Measurements from ENCODE around the gene ZKSCAN1.

ZKSCAN1 gene

DNA sequence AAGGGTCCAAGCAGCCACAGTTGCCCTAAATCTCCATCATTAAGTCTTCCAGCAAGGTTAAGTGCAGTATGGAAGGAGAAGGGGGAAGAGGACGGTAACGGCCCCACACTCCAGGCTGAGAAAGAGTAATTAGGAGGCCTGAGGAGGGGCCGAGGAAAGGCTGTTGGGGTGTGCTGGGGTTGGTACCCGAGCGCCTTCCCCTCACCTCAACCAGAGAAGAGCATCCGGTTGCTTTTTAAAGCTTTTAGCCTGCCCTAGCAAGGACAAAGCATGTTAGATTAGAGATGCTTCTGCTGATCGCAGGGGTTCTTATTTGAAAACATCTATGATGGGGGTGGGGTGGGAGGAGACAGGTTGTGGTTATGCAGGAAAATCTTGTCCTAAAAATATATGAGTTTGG, 25.2 kb downstream of the ZKSCAN1 start:
- DNase-seq: no peak

GRCh38 chr7:100044718-100045117, 29.3 kb downstream of the ZKSCAN1 start:
- peak; percentile 24 for DNase-seq

DNA sequence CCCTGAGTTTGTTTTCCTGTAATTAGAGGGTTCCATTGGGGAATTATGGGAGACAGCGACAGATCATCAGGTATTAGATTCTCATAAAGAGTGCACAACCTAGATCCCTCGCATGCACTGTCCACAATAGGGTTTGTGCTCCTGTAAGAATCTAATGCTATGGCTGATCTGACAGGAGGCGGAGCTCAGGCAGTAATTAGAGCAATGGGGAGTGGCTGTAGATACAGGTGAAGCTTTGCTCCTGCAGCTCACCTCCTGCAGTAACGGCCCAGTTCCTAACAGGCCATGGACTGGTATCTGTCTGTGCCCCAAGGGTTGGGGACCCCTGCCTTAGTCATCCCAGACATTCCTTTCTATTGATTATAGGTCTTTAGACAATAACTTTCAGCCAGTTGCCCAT, 33.3 kb downstream of the ZKSCAN1 start:
- DNase-seq: no peak

GRCh38 chr7:100049441-100050291, 34.3 kb downstream of the ZKSCAN1 start, which contains the start of gene ZSCAN21:
ZSCAN21 (plus strand) TSS chr7:100049774; CDS start chr7:100057007, 7,233 bp downstream.
- peak; percentile 86 for DNase-seq

DNA sequence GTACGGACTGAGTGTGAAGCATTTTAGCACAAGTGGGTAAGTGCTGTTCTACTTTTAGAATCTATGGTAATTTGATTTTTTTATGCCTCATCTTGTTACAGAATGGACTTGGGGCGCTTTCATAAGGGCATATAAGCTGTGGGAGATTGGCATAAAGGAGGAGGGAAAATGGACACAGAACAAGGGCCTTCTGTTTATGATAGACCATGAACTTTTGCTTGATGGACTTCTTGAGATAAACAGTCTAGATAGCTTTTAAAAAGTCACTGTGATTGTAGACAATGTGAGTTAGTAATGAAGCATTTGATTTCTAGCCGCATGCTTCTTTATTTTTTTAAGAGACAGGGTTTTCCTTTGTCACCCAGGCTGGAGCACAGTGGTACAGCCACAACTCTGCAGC, 36.2 kb downstream of the ZKSCAN1 start:
- DNase-seq: no peak

DNA sequence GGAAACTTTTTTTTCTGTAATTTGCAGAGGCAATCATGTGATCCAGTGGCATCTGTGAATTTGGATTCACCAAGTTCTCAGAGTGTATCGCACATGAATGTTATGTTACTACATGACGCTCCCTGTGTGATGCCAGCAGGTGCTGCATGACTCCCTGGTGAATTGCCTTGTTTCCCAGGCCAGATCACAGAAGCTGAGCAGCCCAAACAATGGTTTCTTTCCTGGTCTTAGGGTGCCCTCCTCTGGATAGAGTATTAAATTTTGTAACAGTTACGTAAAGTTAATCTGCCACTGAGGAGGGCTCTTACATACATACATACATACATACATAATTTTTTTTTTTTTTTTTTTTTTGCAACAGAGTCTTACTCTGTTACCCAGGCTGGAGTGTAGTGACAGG, 37.8 kb downstream of the ZKSCAN1 start:
- peak; percentile 58 for DNase-seq

- no peak for DNase-seq
Measured at GRCh38 chr7:100057006-100057405, 41.6 kb downstream of the ZKSCAN1 start.

DNA sequence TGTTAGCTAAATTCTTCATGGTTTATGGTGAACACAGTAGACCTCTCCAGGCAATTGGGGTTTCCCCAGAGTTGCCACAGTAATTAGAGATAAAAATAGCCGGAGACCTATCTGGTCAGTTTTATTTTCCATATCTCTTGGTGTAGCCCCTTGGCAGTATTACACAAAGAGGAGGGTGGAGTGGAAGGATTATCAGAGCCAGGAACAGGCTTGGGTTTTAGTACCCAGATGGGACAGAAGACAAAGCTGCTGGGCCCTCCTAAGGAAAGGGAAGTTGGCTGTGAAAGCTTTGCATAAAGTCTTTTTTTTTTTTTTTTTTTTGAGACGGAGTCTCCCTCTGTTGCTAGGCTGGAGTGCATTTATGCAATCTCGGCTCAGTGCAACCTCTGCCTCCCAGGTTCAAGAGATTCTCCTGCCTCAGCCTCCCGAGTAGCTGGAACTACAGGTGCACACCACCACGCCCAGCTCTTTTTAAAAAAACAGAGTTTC, 43.9 kb downstream of the ZKSCAN1 start:
- DNase-seq: no peak

DNA sequence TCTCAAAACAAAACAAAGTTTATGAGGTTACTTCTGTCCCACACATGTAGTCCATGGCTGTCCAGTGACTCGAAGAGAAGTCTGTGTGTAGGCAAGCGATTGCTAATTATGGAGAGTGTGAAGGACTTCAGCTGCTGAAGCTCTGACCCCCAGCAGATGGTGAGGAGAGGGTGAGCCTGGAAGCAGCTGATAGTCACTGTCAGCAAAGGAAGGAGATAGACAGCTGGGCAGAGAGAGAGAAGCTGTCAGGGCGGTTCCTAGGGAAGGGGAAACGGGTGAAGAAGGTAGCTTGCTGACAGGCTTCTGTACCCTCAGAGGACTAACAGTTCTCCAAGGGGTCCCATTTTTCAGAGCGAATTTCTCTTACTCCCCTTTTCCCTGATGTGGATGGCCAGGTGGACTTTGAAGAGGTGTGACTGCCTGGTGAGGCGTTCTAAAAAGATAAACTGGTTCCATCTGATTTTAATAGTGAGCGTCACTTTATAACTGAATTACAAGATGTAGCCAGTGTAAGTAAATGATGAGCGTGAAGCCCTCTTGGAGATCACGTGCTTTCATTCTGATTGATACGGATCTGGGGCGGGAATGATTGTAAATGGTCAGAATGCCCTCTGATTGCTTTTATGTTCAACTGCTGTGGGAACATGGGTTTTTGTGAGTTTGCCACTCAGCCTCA, 46.3 kb downstream of the ZKSCAN1 start:
- DNase-seq: no peak

DNA sequence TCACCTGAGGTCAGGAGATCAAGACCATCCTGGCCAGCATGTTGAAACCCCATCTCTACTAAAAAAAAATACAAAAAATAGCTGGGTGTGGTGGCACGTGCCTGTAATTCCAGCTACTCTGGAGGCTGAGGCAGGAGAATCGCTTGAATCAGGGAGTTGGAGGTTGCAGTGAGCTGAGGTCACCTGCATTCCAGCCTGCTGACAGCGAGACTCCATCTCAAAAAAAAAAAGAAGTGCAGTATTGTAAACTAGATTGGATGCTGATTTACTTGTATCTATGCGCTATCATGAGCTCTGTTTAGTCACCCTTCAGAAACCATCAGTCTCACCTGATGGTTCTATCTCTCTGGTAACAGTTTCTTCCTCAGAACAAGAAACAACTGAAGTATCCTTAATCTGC, 48.0 kb downstream of the ZKSCAN1 start:
- DNase-seq: no peak

- no peak for DNase-seq
Measured at GRCh38 chr7:100064162-100064561, 48.8 kb downstream of the ZKSCAN1 start.

DNA sequence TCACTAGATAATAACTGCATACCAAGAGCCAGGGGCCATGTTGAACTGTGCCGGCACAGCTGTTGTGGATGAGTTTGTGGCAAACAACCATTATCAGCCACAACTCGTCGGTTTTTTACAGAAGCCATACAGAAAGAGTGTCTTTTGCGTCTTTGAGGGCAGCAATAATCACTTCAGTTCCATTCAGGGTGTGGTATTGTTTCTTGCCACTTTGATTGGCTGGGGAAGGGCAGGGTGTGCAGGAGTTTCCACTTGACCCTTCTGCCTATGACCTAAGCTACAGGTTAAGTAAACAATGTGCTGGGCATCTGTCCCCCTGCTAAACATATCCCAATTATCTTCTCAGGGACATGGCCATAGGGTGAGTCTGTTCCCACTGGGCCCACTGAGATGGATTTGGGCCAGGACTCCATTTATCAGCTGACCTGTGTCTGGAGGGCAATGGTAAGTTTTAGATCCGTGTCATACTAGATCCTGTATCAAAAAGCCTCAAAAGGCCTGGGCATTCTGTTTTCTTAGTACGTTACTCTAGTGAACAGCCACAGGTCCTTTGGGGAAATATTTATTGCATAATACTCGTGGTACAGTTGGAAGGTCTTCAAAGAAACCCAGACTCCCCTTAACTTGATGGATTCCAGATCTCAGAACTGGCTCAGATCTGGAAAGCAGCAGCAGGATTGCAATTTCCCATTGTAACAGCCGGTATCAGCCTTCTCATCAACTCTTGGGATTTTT, 50.2 kb downstream of the ZKSCAN1 start:
- no peak for DNase-seq

DNA sequence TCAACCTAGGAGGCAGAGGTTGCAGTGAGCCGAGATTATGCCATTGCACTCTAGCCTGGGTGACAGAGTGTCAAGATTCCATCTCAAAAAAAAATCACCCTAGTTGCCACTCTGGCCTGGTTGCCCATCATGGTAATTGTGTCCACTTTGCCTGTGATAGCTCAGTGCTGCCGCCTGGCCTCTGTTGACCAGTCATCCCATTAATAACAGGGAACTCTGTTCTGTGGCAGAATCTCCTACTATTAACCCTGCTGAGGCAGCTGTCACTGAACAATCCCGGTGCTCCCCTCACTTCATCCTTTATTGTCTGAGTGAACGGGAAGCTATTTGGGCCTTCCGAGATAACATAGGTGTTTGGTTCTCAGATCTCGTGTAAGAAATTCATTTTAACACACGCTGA, 51.6 kb downstream of the ZKSCAN1 start:
- DNase-seq: no peak

- DNase-seq: no peak
Measured at GRCh38 chr7:100069991-100070390, 54.6 kb downstream of the ZKSCAN1 start.

DNA sequence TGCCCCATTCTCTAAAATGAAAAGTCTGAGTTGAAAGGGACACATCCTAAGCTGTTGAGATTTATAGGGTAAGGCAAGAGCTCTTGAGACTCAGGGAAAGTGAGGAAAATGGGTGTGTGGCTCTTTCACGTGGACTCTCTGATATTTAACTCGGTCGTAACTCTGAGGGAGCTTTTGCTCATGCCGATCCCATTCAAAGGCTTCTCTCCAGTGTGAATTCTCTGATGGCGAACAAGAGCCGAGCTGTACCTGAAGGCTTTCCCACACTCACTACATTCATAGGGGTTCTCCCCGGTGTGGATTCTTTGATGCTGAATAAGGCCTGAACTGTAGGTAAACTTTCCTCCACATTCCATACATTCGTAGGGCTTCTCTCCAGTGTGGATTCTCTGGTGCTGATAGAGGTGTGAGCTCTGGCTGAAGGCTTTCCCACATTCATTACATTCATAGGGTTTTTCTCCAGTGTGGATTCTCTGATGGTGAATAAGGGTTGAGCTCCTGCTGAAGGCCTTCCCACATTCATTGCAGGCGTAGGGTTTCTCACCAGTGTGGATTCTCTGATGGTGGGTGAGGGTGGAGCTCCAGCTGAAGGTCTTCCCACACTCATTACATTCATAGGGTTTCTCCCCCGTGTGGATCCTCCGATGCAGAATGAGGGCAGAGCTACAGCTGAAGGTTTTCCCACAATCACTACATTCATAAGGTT, 55.8 kb downstream of the ZKSCAN1 start:
- DNase-seq: no peak

GRCh38 chr7:100072462-100072861, 57.1 kb downstream of the ZKSCAN1 start:
- no peak for DNase-seq

- DNase-seq: no peak
Measured at GRCh38 chr7:100074841-100075240, 59.4 kb downstream of the ZKSCAN1 start.

DNA sequence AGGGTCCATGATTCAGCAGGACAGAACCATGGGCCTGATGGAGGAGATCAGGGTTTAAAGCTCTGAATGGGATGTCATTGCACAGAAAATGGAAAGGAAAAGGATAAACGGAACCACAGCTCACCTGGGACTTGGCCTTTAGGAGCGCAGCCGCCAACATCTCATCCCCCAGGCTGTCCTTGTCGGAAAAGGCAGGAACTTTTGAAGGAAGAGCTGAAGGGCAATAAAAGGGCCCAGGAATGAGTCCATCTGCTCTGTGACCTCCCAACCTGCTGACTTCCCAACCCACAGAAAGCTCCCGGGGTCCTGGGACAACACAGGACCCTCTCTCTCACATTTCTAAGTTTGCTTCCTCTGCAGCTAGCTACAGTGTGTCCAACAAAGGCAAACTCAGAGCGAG, 60.0 kb downstream of the ZKSCAN1 start:
- DNase-seq: no peak

GRCh38 chr7:100077205-100077604, 61.8 kb downstream of the ZKSCAN1 start:
- no peak for DNase-seq

DNA sequence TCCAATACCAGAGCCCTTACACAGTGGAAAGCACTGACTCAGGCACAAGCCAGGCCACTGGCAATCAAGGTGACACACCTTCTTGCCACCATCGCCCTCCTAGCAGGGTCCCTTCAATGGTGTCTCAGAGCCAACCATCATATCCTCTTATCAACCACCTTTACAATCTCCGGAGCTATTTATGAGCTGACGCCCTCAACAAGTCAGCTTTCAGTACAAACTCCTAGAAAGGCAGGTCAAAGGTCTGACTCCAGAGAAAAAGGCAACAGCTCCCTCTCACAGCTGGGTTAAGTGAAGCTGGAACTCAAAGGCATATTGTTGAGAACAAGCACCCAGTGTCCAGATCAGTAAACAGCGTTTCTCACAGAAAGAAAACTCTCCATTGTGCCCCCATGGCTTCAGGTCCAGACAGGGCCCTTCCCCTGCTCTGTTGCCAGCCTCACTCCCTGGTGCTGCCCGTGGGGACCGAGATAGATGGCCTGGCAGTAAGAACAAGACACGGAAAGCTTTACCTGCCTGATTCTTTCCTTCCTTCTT, 63.7 kb downstream of the ZKSCAN1 start:
- no peak for DNase-seq

DNA sequence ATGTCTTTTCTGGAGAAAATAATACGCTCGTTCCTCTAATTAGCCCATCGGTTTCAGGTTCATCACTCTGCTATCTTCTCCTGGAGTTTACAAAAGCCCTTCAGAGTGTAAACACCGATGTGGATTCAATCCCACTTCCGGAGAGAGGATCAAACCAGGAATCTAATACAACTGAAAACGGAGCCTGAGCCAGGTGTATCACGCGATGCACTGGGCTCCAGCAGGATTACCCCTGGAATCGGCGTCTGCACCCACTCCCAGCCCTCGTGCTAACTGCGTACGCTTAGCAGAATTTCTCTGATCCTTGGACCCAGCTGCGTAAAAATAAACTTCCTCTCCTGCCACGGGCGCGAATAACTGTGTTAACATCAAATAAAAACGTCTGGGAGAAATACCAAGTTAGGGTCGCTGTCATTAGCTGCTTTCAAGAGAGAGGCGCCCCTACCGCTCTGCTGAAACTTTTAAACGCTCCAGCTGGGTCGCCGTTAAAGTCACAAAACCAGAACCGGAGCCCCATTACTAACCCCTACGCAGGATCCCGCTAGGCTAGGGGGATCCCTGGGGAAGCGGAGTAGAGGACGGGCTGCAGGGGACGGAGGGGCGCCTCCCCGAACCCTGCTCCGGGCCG, 65.6 kb downstream of the ZKSCAN1 start:
- no peak for DNase-seq

DNA sequence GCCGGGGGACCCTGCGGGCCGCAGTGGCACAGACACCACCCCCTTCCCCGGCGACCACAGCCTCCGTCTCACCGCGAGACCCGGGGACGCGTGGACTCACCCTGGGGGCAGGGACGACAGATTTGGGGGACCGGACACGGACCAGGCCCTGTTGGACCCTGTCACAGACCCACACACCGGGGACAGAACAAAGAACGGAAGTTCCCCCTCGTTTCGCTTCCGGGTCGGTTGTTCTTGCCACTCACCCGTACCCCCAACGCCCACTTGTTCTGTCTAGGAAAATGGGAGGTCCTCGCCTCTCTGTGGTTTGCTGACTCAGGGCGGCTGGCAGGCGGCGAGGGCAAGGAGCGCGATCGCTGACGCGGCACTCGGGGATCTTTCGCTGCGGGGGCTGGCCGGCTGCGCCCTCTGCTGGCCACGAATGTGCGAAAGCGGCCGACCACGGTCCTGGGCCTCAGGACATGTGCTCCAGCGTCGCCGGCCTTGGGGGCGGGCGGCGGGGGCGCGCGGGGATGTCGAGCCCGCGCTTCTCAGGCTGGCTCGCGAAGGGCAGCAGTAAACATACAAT, 66.2 kb downstream of the ZKSCAN1 start, which contains the start of gene ZNF3:
Gene ZNF3, minus strand, starts transcription at position 189 of the 568 bp plus-strand sequence. CDS start 4,366 bp downstream, outside the sequence.
- peak; percentile 99 for DNase-seq
